ENCODE data around the gene TMEM51. TPM values are rescaled to one million over a fixed set of nuclear protein-coding genes. Genes with fewer than 3 reads are reported as not detected.
"Not testable (repeated sequence)": the region's sequence is repeated elsewhere in the genome, so short reads cannot be mapped to it uniquely, and the experiment has no call there.

The TMEM51 gene
- total RNA-seq, 2 donors from 2014 or later: not detected

- Mint-ChIP-seq H3K4me3 (no peak overlapping the region), H3K4me1 (no peaks in the 10 kb centered on the region), H3K27ac (no peak overlapping the region), H3K27me3 (peaks cover 71% of the 10 kb centered on the region), H3K36me3 (ENCODE audit: low read depth) (peaks cover 2% of the 10 kb centered on the region)
- ATAC-seq (no peak), DNase-seq (no peak)
- no peaks in the 10 kb centered on the region for H3K9me3 ChIP-seq (ENCODE audit: control insufficient read depth, low read length, poor library complexity, severe bottlenecking)
Observed at GRCh38 chr1:15132965-15133364, 20.6 kb upstream of the TMEM51 start.

GRCh38 chr1:15134285-15134684 is 19.3 kb upstream of the TMEM51 start:
- H3K27me3 Mint-ChIP-seq: peaks cover 76% of the 10 kb centered on the region
- H3K36me3 Mint-ChIP-seq (ENCODE audit: low read depth): peaks cover 4% of the 10 kb centered on the region
- no peaks in the 10 kb centered on the region for H3K9me3 ChIP-seq (ENCODE audit: control insufficient read depth, low read length, poor library complexity, severe bottlenecking)
- DNase-seq (no peak), ATAC-seq (no peak)
- no peaks in the 10 kb centered on the region for H3K4me1 Mint-ChIP-seq
- no peak overlapping the region for H3K4me3 Mint-ChIP-seq
- no peak overlapping the region for H3K27ac Mint-ChIP-seq

- H3K27me3 Mint-ChIP-seq: peaks cover 81% of the 10 kb centered on the region
- not testable (repeated sequence) for H3K27ac Mint-ChIP-seq, H3K4me3 Mint-ChIP-seq
Observed at GRCh38 chr1:15135604-15136003, 17.9 kb upstream of the TMEM51 start.

GRCh38 chr1:15137809-15138208 is 15.7 kb upstream of the TMEM51 start:
- peaks cover 94% of the 10 kb centered on the region for H3K27me3 Mint-ChIP-seq
- DNase-seq (no peak), ATAC-seq (peak; percentile 47)
- peaks cover 6% of the 10 kb centered on the region for H3K36me3 Mint-ChIP-seq (ENCODE audit: low read depth)
- no peaks in the 10 kb centered on the region for H3K4me1 Mint-ChIP-seq
- no peaks in the 10 kb centered on the region for H3K9me3 ChIP-seq (ENCODE audit: control insufficient read depth, low read length, poor library complexity, severe bottlenecking)
- H3K27ac Mint-ChIP-seq: no peak overlapping the region
- no peak overlapping the region for H3K4me3 Mint-ChIP-seq

More at GRCh38 chr1:15135604-15136003, 17.9 kb upstream of the TMEM51 start:
- H3K36me3 Mint-ChIP-seq (ENCODE audit: low read depth); H3K4me1 Mint-ChIP-seq; ATAC-seq; DNase-seq; H3K9me3 ChIP-seq (ENCODE audit: control insufficient read depth, low read length, poor library complexity, severe bottlenecking): not testable (repeated sequence)

- DNase-seq (no peak), ATAC-seq (no peak)
- H3K27me3 Mint-ChIP-seq: peaks cover 87% of the 10 kb centered on the region
- no peak overlapping the region for H3K27ac Mint-ChIP-seq
- no peaks in the 10 kb centered on the region for H3K4me1 Mint-ChIP-seq
- no peaks in the 10 kb centered on the region for H3K9me3 ChIP-seq (ENCODE audit: control insufficient read depth, low read length, poor library complexity, severe bottlenecking)
- H3K4me3 Mint-ChIP-seq: no peak overlapping the region
- H3K36me3 Mint-ChIP-seq (ENCODE audit: low read depth): peaks cover 6% of the 10 kb centered on the region
Observed at GRCh38 chr1:15139654-15140350, 13.7 kb upstream of the TMEM51 start.

GRCh38 chr1:15141935-15142539 is 11.5 kb upstream of the TMEM51 start:
- H3K9me3 ChIP-seq (ENCODE audit: control insufficient read depth, low read length, poor library complexity, severe bottlenecking): no peaks in the 10 kb centered on the region
- peaks cover 85% of the 10 kb centered on the region for H3K27me3 Mint-ChIP-seq
- no peak overlapping the region for H3K4me3 Mint-ChIP-seq
- no peak overlapping the region for H3K27ac Mint-ChIP-seq
- H3K36me3 Mint-ChIP-seq (ENCODE audit: low read depth): peaks cover 6% of the 10 kb centered on the region
- ATAC-seq (no peak), DNase-seq (no peak)
- H3K4me1 Mint-ChIP-seq: no peaks in the 10 kb centered on the region

- H3K9me3 ChIP-seq (ENCODE audit: control insufficient read depth, low read length, poor library complexity, severe bottlenecking): no peaks in the 10 kb centered on the region
- Mint-ChIP-seq H3K4me1 (no peaks in the 10 kb centered on the region), H3K27me3 (peaks cover 88% of the 10 kb centered on the region), H3K27ac (no peak overlapping the region), H3K36me3 (ENCODE audit: low read depth) (no peaks in the 10 kb centered on the region), H3K4me3 (no peak overlapping the region)
- no peak for DNase-seq
- no peak for ATAC-seq
Observed at GRCh38 chr1:15145327-15145726, 8.2 kb upstream of the TMEM51 start.

- no peaks in the 10 kb centered on the region for H3K9me3 ChIP-seq (ENCODE audit: control insufficient read depth, low read length, poor library complexity, severe bottlenecking)
- Mint-ChIP-seq H3K4me1 (no peaks in the 10 kb centered on the region), H3K4me3 (no peak overlapping the region), H3K27ac (no peak overlapping the region), H3K27me3 (peaks cover 87% of the 10 kb centered on the region), H3K36me3 (ENCODE audit: low read depth) (no peaks in the 10 kb centered on the region)
- ATAC-seq (no peak), DNase-seq (no peak)
Observed at GRCh38 chr1:15146142-15146680, 7.3 kb upstream of the TMEM51 start.

GRCh38 chr1:15146971-15147376 is 6.6 kb upstream of the TMEM51 start:
- no peak overlapping the region for H3K27ac Mint-ChIP-seq

GRCh38 chr1:15148004-15148403 is 5.5 kb upstream of the TMEM51 start:
- no peaks in the 10 kb centered on the region for H3K4me1 Mint-ChIP-seq

More at GRCh38 chr1:15146971-15147376, 6.6 kb upstream of the TMEM51 start:
- no peak overlapping the region for H3K4me3 Mint-ChIP-seq
- DNase-seq (no peak), ATAC-seq (no peak)
- no peaks in the 10 kb centered on the region for H3K9me3 ChIP-seq (ENCODE audit: control insufficient read depth, low read length, poor library complexity, severe bottlenecking)
- H3K36me3 Mint-ChIP-seq (ENCODE audit: low read depth): no peaks in the 10 kb centered on the region
- H3K27me3 Mint-ChIP-seq: peaks cover 87% of the 10 kb centered on the region
- no peaks in the 10 kb centered on the region for H3K4me1 Mint-ChIP-seq

GRCh38 chr1:15148475-15148874 is 5.1 kb upstream of the TMEM51 start:
- ATAC-seq: no peak
- Mint-ChIP-seq H3K4me3 (no peak overlapping the region), H3K27me3 (peaks cover 80% of the 10 kb centered on the region), H3K4me1 (no peaks in the 10 kb centered on the region), H3K36me3 (ENCODE audit: low read depth) (no peaks in the 10 kb centered on the region), H3K27ac (no peak overlapping the region)
- no peak for DNase-seq
- no peaks in the 10 kb centered on the region for H3K9me3 ChIP-seq (ENCODE audit: control insufficient read depth, low read length, poor library complexity, severe bottlenecking)

More at GRCh38 chr1:15148004-15148403, 5.5 kb upstream of the TMEM51 start:
- H3K27ac Mint-ChIP-seq: no peak overlapping the region
- DNase-seq (no peak), ATAC-seq (no peak)
- H3K9me3 ChIP-seq (ENCODE audit: control insufficient read depth, low read length, poor library complexity, severe bottlenecking): no peaks in the 10 kb centered on the region
- peaks cover 84% of the 10 kb centered on the region for H3K27me3 Mint-ChIP-seq
- H3K36me3 Mint-ChIP-seq (ENCODE audit: low read depth): no peaks in the 10 kb centered on the region
- no peak overlapping the region for H3K4me3 Mint-ChIP-seq

- Mint-ChIP-seq H3K4me3 (no peak overlapping the region), H3K4me1 (no peaks in the 10 kb centered on the region), H3K27me3 (peaks cover 80% of the 10 kb centered on the region), H3K36me3 (ENCODE audit: low read depth) (no peaks in the 10 kb centered on the region), H3K27ac (no peak overlapping the region)
- DNase-seq: no peak
- no peak for ATAC-seq
- no peaks in the 10 kb centered on the region for H3K9me3 ChIP-seq (ENCODE audit: control insufficient read depth, low read length, poor library complexity, severe bottlenecking)
Observed at GRCh38 chr1:15148941-15149340, 4.6 kb upstream of the TMEM51 start.

GRCh38 chr1:15150376-15150775 is 3.2 kb upstream of the TMEM51 start:
- Mint-ChIP-seq H3K27me3 (peaks cover 78% of the 10 kb centered on the region), H3K4me3 (no peak overlapping the region), H3K36me3 (ENCODE audit: low read depth) (no peaks in the 10 kb centered on the region), H3K4me1 (peaks cover 8% of the 10 kb centered on the region), H3K27ac (no peak overlapping the region)
- ATAC-seq (no peak), DNase-seq (no peak)
- H3K9me3 ChIP-seq (ENCODE audit: control insufficient read depth, low read length, poor library complexity, severe bottlenecking): no peaks in the 10 kb centered on the region
